NT2/D1 (cell line): ENCODE measurements around the gene CEP112.
A peak's percentile ranks its signal among the peaks of the same experiment; 100 is the strongest.

ENCODE experiments used
- DNase-seq: peaks from one replicate; pipeline ENCODE4 v3.0.0-alpha.2; 2011; ENCODE audit warnings: low read depth, low spot score
- H3K27me3 ChIP-seq: 2 replicates; pipeline ENCODE4 v1.6.0; 2011; ENCODE audit warnings: mild to moderate bottlenecking; ENCODE audit not compliant: insufficient read length, insufficient read depth
- H3K36me3 ChIP-seq: 2 replicates; pipeline ENCODE4 v1.6.1; 2011; ENCODE audit warnings: mild to moderate bottlenecking, low read length, mixed read lengths; ENCODE audit not compliant: insufficient read depth, insufficient read length
- H3K4me1 ChIP-seq: 2 replicates; pipeline ENCODE4 v1.5.1; 2011; ENCODE audit not compliant: insufficient read depth, insufficient read length
- H3K4me3 ChIP-seq: 2 replicates; pipeline ENCODE4 v1.5.1; 2011; ENCODE audit warnings: low read depth; ENCODE audit not compliant: insufficient read length
- H3K9ac ChIP-seq: 2 replicates; pipeline ENCODE4 v1.6.0; 2011; ENCODE audit warnings: low read depth; ENCODE audit not compliant: insufficient read length
- H3K9me3 ChIP-seq: 2 replicates; pipeline ENCODE4 v1.5.1; 2011; ENCODE audit warnings: mild to moderate bottlenecking, low read length; ENCODE audit not compliant: insufficient read depth
- SUZ12 ChIP-seq: IDR thresholded peaks from 2 replicates; pipeline ENCODE4 v1.6.1; 2011; ENCODE audit not compliant: insufficient read length, insufficient read depth; ENCODE audit errors: extremely low read depth
- YY1 ChIP-seq: IDR thresholded peaks from 2 replicates; pipeline ENCODE4 v1.6.1; 2011; ENCODE audit not compliant: insufficient read length, insufficient read depth
- ZNF274 ChIP-seq: IDR thresholded peaks from 2 replicates; pipeline ENCODE4 v1.6.1; 2011; ENCODE audit warnings: mild to moderate bottlenecking, low read depth, low read length

Gene CEP112

GRCh38 chr17:66191593-66192377, at the start of gene CEP112:
Gene CEP112 (minus strand): TSS chr17:66192133.
- peak within 1 kb of the TSS; percentile 86 for H3K9ac ChIP-seq
- no peaks in the 10 kb centered on the region for H3K36me3 ChIP-seq
- no peaks in the 10 kb centered on the region for H3K9me3 ChIP-seq
- peak; percentile 67 for DNase-seq
- peak within 1 kb of the TSS; percentile 80 for H3K4me3 ChIP-seq
- peaks cover 3% of the 10 kb centered on the region for H3K27me3 ChIP-seq
- no peaks in the 10 kb centered on the region for H3K4me1 ChIP-seq
- no peak for TF ChIP-seq SUZ12
- TF ChIP-seq ZNF274 = no peak
- no peak for TF ChIP-seq YY1

- H3K9ac ChIP-seq = no peak overlapping the region
- DNase-seq = no peak
- no peaks in the 10 kb centered on the region for H3K4me1 ChIP-seq
- no peak overlapping the region for H3K4me3 ChIP-seq
- no peak for TF ChIP-seq YY1
- TF ChIP-seq ZNF274 = no peak
- no peak for TF ChIP-seq SUZ12
- H3K9me3 ChIP-seq = no peaks in the 10 kb centered on the region
- no peaks in the 10 kb centered on the region for H3K36me3 ChIP-seq
- no peaks in the 10 kb centered on the region for H3K27me3 ChIP-seq
Measured at GRCh38 chr17:66240630-66241029, 48.7 kb upstream of the CEP112 start.

- no peaks in the 10 kb centered on the region for H3K36me3 ChIP-seq
- no peaks in the 10 kb centered on the region for H3K4me1 ChIP-seq
- TF ChIP-seq SUZ12 (no peak), ZNF274 (no peak), YY1 (no peak)
- H3K4me3 ChIP-seq = no peak overlapping the region
- no peak for DNase-seq
- H3K9me3 ChIP-seq = no peaks in the 10 kb centered on the region
- H3K27me3 ChIP-seq = no peaks in the 10 kb centered on the region
- no peak overlapping the region for H3K9ac ChIP-seq
Measured at GRCh38 chr17:66240013-66240412, 48.1 kb upstream of the CEP112 start.

GRCh38 chr17:66235377-66235994, 43.6 kb upstream of the CEP112 start:
- Histone ChIP-seq H3K36me3 (no peaks in the 10 kb centered on the region), H3K27me3 (no peaks in the 10 kb centered on the region), H3K4me3 (no peak overlapping the region), H3K4me1 (no peaks in the 10 kb centered on the region), H3K9ac (no peak overlapping the region), H3K9me3 (no peaks in the 10 kb centered on the region)
- TF ChIP-seq YY1 (no peak), ZNF274 (no peak), SUZ12 (no peak)
- DNase-seq = no peak

- no peak for DNase-seq
- H3K4me1 ChIP-seq = no peaks in the 10 kb centered on the region
- no peak overlapping the region for H3K4me3 ChIP-seq
- TF ChIP-seq YY1 (no peak), ZNF274 (no peak), SUZ12 (no peak)
- no peaks in the 10 kb centered on the region for H3K9me3 ChIP-seq
- no peaks in the 10 kb centered on the region for H3K27me3 ChIP-seq
- no peaks in the 10 kb centered on the region for H3K36me3 ChIP-seq
- H3K9ac ChIP-seq = no peak overlapping the region
Measured at GRCh38 chr17:66234611-66235010, 42.7 kb upstream of the CEP112 start.

- no peaks in the 10 kb centered on the region for H3K9me3 ChIP-seq
- no peak overlapping the region for H3K9ac ChIP-seq
- H3K4me3 ChIP-seq = no peak overlapping the region
- no peaks in the 10 kb centered on the region for H3K4me1 ChIP-seq
- H3K36me3 ChIP-seq = no peaks in the 10 kb centered on the region
- DNase-seq = no peak
- TF ChIP-seq YY1 (no peak), SUZ12 (no peak), ZNF274 (no peak)
- H3K27me3 ChIP-seq = no peaks in the 10 kb centered on the region
Measured at GRCh38 chr17:66233023-66233753, 41.3 kb upstream of the CEP112 start.

GRCh38 chr17:66230922-66231591, 39.1 kb upstream of the CEP112 start:
- Histone ChIP-seq H3K36me3 (no peaks in the 10 kb centered on the region), H3K4me3 (no peak overlapping the region), H3K9ac (no peak overlapping the region), H3K4me1 (no peaks in the 10 kb centered on the region), H3K27me3 (no peaks in the 10 kb centered on the region), H3K9me3 (no peaks in the 10 kb centered on the region)
- no peak for TF ChIP-seq SUZ12
- TF ChIP-seq YY1 = no peak
- DNase-seq = no peak
